Omental fat pad (tissue), 4 donors: Measurements from ENCODE around the gene PRM1. TPM values are rescaled to one million over a fixed set of nuclear protein-coding genes. Genes with fewer than 3 reads are reported as not detected.

ENCODE experiments used
- ATAC-seq: fragments of 150-250 bp; one replicate; pipeline ENCODE4 v1.9.1; 2016; ENCODE audit warnings: mild to moderate bottlenecking, moderate library complexity; ENCODE audit not compliant: low FRiP score
- DNase-seq: peaks from one replicate; pipeline ENCODE4 v3.0.0-alpha.2; 2019; ENCODE audit warnings: low spot score
- CTCF ChIP-seq, 3 donors: fragments of 450-650 bp; IDR thresholded peaks; one replicate each; pipeline ENCODE4 v1.5.1; 2016 to 2017; ENCODE audit warnings: antibody characterized with exemption in 3 of 3, mild to moderate bottlenecking in 3 of 3, moderate library complexity in 2 of 3
- total RNA-seq, 4 donors: library from RNA; depleted of rRNA; stranded (reverse); fragments of >200 nt; gene quantifications; one replicate each; pipeline ENCODE4 v1.1.0, GENCODE V29; 2016

Gene PRM1
- total RNA-seq, 4 donors from 2014 or later: not detected

- DNase-seq: no peak
- ATAC-seq: no peak
- TF ChIP-seq CTCF (IDR thresholded peaks at IDR 0.05): no peak
Observed at GRCh38 chr16:11307639-11308492, 26.7 kb upstream of the PRM1 start.

GRCh38 chr16:11306997-11307638 is 26.0 kb upstream of the PRM1 start:
- ATAC-seq: no peak
- no peak for DNase-seq
- no peak for TF ChIP-seq CTCF (IDR thresholded peaks at IDR 0.05)

GRCh38 chr16:11306381-11306780 is 25.3 kb upstream of the PRM1 start:
- DNase-seq (no peak), ATAC-seq (no peak)
- no peak for TF ChIP-seq CTCF (IDR thresholded peaks at IDR 0.05)

GRCh38 chr16:11303405-11304138 is 22.4 kb upstream of the PRM1 start:
- no peak for TF ChIP-seq CTCF (IDR thresholded peaks at IDR 0.05)
- DNase-seq: no peak
- no peak for ATAC-seq

- TF ChIP-seq CTCF (IDR thresholded peaks at IDR 0.05): no peak
- ATAC-seq: no peak
- no peak for DNase-seq
Observed at GRCh38 chr16:11302977-11303376, 21.8 kb upstream of the PRM1 start.

GRCh38 chr16:11301645-11302501 is 20.7 kb upstream of the PRM1 start:
- ATAC-seq (no peak), DNase-seq (no peak)
- TF ChIP-seq CTCF (IDR thresholded peaks at IDR 0.05): no peak
